ENCODE data around the gene USP49. TPM values are rescaled to one million over a fixed set of nuclear protein-coding genes. Genes with fewer than 3 reads are reported as not detected.

Gene USP49
- total and polyA plus RNA-seq, 10 of the 15 experiments (the other 5 are each of a cell fraction or from before 2014, with no cell fraction given): 1.0 to 7.7 (median 4.3) TPM

DNA sequence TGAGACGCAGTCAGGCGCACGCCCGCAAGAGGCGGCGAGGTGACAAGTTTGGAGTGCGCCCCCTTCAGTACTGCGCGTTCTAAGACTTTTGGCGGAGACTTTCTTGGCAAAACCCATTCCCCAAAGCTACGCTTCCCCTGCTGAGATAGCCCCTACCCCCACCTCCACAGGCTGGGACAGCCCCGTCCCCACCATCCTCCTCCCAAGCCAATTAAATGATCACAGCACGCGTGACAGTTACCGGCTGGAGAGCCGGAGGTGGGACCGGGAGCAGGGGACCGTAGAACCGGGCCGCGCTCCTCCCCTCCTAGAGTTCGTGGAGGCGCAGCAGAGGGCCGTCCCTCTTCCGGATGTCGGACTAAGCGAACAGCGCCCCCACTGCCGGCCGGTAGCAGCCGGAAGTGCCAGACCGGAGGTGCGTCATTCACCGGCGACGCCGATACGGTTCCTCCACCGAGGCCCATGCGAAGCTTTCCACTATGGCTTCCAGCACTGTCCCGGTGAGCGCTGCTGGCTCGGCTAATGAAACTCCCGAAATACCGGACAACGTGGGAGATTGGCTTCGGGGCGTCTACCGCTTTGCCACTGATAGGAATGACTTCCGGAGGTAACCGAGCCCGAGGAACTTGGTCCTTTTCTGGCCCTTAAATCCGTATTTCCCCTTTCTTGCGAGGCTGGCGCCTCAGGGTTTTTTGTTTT is 107.8 kb downstream of the USP49 start, which contains the start of gene TOMM6 (continued):
- TF ChIP-seq, protein P1, sequence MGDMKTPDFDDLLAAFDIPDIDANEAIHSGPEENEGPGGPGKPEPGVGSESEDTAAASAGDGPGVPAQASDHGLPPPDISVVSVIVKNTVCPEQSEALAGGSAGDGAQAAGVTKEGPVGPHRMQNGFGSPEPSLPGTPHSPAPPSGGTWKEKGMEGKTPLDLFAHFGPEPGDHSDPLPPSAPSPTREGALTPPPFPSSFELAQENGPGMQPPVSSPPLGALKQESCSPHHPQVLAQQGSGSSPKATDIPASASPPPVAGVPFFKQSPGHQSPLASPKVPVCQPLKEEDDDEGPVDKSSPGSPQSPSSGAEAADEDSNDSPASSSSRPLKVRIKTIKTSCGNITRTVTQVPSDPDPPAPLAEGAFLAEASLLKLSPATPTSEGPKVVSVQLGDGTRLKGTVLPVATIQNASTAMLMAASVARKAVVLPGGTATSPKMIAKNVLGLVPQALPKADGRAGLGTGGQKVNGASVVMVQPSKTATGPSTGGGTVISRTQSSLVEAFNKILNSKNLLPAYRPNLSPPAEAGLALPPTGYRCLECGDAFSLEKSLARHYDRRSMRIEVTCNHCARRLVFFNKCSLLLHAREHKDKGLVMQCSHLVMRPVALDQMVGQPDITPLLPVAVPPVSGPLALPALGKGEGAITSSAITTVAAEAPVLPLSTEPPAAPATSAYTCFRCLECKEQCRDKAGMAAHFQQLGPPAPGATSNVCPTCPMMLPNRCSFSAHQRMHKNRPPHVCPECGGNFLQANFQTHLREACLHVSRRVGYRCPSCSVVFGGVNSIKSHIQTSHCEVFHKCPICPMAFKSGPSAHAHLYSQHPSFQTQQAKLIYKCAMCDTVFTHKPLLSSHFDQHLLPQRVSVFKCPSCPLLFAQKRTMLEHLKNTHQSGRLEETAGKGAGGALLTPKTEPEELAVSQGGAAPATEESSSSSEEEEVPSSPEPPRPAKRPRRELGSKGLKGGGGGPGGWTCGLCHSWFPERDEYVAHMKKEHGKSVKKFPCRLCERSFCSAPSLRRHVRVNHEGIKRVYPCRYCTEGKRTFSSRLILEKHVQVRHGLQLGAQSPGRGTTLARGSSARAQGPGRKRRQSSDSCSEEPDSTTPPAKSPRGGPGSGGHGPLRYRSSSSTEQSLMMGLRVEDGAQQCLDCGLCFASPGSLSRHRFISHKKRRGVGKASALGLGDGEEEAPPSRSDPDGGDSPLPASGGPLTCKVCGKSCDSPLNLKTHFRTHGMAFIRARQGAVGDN (IDR thresholded peaks at IDR 0.05): 0 out of 2 replicates have a peak, but pooled peaks have one; percentile 27
- no peak for TF ChIP-seq SUZ12 (IDR thresholded peaks at IDR 0.05; ENCODE audit: unreplicated experiment)
- TF ChIP-seq HDAC2 (IDR thresholded peaks at IDR 0.05): no peak
- peak; percentile 71 for TF ChIP-seq SMAD1 (IDR thresholded peaks at IDR 0.05; ENCODE audit: low read depth, partially characterized antibody)
- TF ChIP-seq TARDBP (IDR thresholded peaks at IDR 0.05; ENCODE audit: borderline replicate concordance): no peak
- TF ChIP-seq EGR1 (IDR thresholded peaks at IDR 0.05; ENCODE audit: borderline replicate concordance in 1 of 2, low read depth in 2 of 2, low read length in 2 of 2): 0 out of 3 replicates have a peak, but pooled peaks of 1 of the 2 experiments have one; percentile 28
- TF ChIP-seq TCF7 (IDR thresholded peaks at IDR 0.05; ENCODE audit: borderline replicate concordance): no peak
- TF ChIP-seq, protein P2, sequence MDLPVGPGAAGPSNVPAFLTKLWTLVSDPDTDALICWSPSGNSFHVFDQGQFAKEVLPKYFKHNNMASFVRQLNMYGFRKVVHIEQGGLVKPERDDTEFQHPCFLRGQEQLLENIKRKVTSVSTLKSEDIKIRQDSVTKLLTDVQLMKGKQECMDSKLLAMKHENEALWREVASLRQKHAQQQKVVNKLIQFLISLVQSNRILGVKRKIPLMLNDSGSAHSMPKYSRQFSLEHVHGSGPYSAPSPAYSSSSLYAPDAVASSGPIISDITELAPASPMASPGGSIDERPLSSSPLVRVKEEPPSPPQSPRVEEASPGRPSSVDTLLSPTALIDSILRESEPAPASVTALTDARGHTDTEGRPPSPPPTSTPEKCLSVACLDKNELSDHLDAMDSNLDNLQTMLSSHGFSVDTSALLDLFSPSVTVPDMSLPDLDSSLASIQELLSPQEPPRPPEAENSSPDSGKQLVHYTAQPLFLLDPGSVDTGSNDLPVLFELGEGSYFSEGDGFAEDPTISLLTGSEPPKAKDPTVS (IDR thresholded peaks at IDR 0.05; ENCODE audit: low read depth, low read length): peak; percentile 70; the same call in 1 of the 2 replicates
- no peak for TF ChIP-seq KAT2A (conservative IDR thresholded peaks at IDR 0.05; ENCODE audit: control insufficient read depth, low read depth, low read length)
- peak; percentile 64; the same call in 1 of the 2 replicates for TF ChIP-seq HDGF (IDR thresholded peaks at IDR 0.05)
- TF ChIP-seq SIX5 (IDR thresholded peaks at IDR 0.05; ENCODE audit: low read depth, low read length, severe bottlenecking): peak; percentile 65
- TF ChIP-seq NFIC (IDR thresholded peaks at IDR 0.05; ENCODE audit: low read depth, low read length): no peak
- TF ChIP-seq, protein P3, sequence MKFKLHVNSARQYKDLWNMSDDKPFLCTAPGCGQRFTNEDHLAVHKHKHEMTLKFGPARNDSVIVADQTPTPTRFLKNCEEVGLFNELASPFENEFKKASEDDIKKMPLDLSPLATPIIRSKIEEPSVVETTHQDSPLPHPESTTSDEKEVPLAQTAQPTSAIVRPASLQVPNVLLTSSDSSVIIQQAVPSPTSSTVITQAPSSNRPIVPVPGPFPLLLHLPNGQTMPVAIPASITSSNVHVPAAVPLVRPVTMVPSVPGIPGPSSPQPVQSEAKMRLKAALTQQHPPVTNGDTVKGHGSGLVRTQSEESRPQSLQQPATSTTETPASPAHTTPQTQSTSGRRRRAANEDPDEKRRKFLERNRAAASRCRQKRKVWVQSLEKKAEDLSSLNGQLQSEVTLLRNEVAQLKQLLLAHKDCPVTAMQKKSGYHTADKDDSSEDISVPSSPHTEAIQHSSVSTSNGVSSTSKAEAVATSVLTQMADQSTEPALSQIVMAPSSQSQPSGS (IDR thresholded peaks at IDR 0.05; ENCODE audit: low read length): no peak
- TF ChIP-seq BHLHE40 (IDR thresholded peaks at IDR 0.05; ENCODE audit: borderline replicate concordance in 1 of 2, low read depth in 2 of 2, low read length in 1 of 2): peak; percentile 57 to 72; a peak in 3 of 4 replicates
- no peak for TF ChIP-seq FOS (IDR thresholded peaks at IDR 0.05; ENCODE audit: borderline replicate concordance, extremely low read depth, insufficient read length)
- TF ChIP-seq POU2F2 (IDR thresholded peaks at IDR 0.05; ENCODE audit: borderline replicate concordance, low read depth, low read length): peak; percentile 81; the same call in 2 of the 3 replicates
- TF ChIP-seq CHD2 (IDR thresholded peaks at IDR 0.05; ENCODE audit: borderline replicate concordance, low read depth, low read length): peak; percentile 65; the same call in 1 of the 2 replicates
- no peak for TF ChIP-seq KLF5 (IDR thresholded peaks at IDR 0.05; ENCODE audit: partially characterized antibody)
- peak; percentile 76; the same call in 1 of the 2 replicates for TF ChIP-seq SMAD5 (IDR thresholded peaks at IDR 0.05; ENCODE audit: low read depth)
- TF ChIP-seq SREBF2 (IDR thresholded peaks at IDR 0.05; ENCODE audit: low read length): peak; percentile 33; the same call in 1 of the 2 replicates

Data from GM12878 (cell line).